ENCODE measurements around the gene PIP5K1C. TPM values are rescaled to one million over a fixed set of nuclear protein-coding genes. Genes with fewer than 3 reads are reported as not detected.

The PIP5K1C gene
- total RNA-seq, 1 experiment from 2014 or later: 26.9 TPM

DNA sequence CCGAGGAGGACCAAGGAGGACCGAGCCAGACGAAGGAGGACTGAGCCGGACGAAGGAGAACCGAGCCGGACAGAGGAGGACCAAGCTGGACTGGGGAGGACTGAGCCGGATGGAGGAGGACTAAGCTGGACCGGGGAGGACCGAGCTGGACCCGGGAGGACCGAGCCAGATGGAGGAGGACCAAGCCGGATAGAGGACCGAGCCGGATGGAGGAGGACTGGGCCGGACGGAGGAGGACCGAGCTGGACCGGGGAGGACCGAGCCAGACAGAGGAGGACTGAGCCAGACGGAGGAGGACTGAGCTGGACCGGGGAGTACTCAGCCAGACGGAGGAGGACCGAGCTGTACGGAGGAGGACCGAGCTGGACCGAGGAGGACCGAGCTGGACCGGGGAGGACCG, 3.2 kb downstream of the PIP5K1C start:
- RAD21 ChIA-PET (ENCODE audit: low non-redundant PET in 1 of 2, low total read pairs in 2 of 2, uncharacterized antibody in 2 of 2, unreplicated experiment in 2 of 2): no interaction called here
- Histone ChIP-seq H3K9me3 (ENCODE audit: control insufficient read depth in 1 of 2, insufficient read depth in 1 of 2, low read depth in 1 of 2, low read length in 2 of 2) (no peaks in the 10 kb centered on the region), H4K20me1 (ENCODE audit: insufficient read depth) (no peaks in the 10 kb centered on the region), H3K9ac (ENCODE audit: low read length) (no peak overlapping the region), H2AFZ (ENCODE audit: low read depth, low read length, poor library complexity, severe bottlenecking) (no peak overlapping the region), H3K4me2 (ENCODE audit: low read length) (no peak overlapping the region), H3K79me2 (ENCODE audit: insufficient read depth, low read length) (peaks cover 62% of the 10 kb centered on the region), H3K4me3 (replicated peaks in 1 of 2; ENCODE audit: low read depth in 1 of 2, low read length in 2 of 2) (no peak overlapping the region), H3K27ac (ENCODE audit: low read depth, low read length) (no peak overlapping the region), H3K9me2 (ENCODE audit: insufficient read depth) (no peaks in the 10 kb centered on the region), H3K27me3 (ENCODE audit: insufficient read depth, low read length) (no peaks in the 10 kb centered on the region), H3K4me1 (ENCODE audit: control insufficient read depth in 1 of 2, insufficient read depth in 2 of 2, low read length in 2 of 2) (peaks cover 2 to 16% of the 10 kb centered on the region in 2 experiments; a peak in 2 of 4 replicates), H3K36me3 (ENCODE audit: control insufficient read depth in 1 of 2, insufficient read depth in 2 of 2, low read length in 2 of 2) (no peaks in the 10 kb centered on the region; a peak in 1 of 4 replicates)
- no peak for DNase-seq (ENCODE audit: low read depth, low spot score)
- TF ChIP-seq ELF1 (IDR thresholded peaks at IDR 0.05; ENCODE audit: borderline replicate concordance, low read depth): no peak
- TF ChIP-seq CBX3 (IDR thresholded peaks at IDR 0.05; ENCODE audit: low read depth): no peak
- no peak for TF ChIP-seq POLR2A (IDR thresholded peaks at IDR 0.05; ENCODE audit: borderline replicate concordance, extremely low read depth, insufficient read depth, insufficient read length)
- TF ChIP-seq POLR2AphosphoS5 (IDR thresholded peaks at IDR 0.05; ENCODE audit: low read depth, low read length): no peak
- CTCF ChIA-PET: interaction anchor here (1.2 kb wide), 1 partner anchor 22 kb away, joined by 3 read pairs; no protein-coding TSS in a partner anchor
- no TSS peak for BruUV-seq (replicated peaks)
- POLR2A ChIA-PET: no interaction called here
- no peak for ATAC-seq
- intact Hi-C loops (cut with micrococcal nuclease): no loop called here

DNA sequence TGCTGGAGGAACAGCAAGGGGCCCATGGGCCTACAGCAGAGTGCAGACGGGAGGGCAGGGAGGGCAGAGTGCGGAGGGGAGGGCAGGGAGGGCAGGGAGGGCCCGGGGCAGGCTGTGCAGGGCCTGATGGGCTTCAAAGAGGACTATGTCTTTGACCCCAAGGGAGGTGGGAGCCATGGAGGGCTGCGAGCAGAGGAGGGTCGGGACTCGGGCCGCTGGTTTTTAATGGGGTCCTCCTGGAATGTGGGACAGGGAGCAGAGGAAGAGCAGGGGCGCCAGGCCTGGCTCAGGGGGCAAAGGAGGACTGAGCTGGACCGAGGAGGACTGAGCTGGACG, 3.6 kb downstream of the PIP5K1C start:
- Histone ChIP-seq H4K20me1 (ENCODE audit: insufficient read depth) (no peaks in the 10 kb centered on the region), H3K36me3 (ENCODE audit: control insufficient read depth in 1 of 2, insufficient read depth in 2 of 2, low read length in 2 of 2) (no peaks in the 10 kb centered on the region; a peak in 1 of 4 replicates), H3K4me2 (ENCODE audit: low read length) (no peak overlapping the region), H3K9ac (ENCODE audit: low read length) (no peak overlapping the region), H3K9me2 (ENCODE audit: insufficient read depth) (no peaks in the 10 kb centered on the region), H2AFZ (ENCODE audit: low read depth, low read length, poor library complexity, severe bottlenecking) (no peak overlapping the region), H3K4me3 (replicated peaks in 1 of 2; ENCODE audit: low read depth in 1 of 2, low read length in 2 of 2) (no peak overlapping the region), H3K79me2 (ENCODE audit: insufficient read depth, low read length) (peaks cover 66% of the 10 kb centered on the region), H3K27me3 (ENCODE audit: insufficient read depth, low read length) (no peaks in the 10 kb centered on the region), H3K4me1 (ENCODE audit: control insufficient read depth in 1 of 2, insufficient read depth in 2 of 2, low read length in 2 of 2) (peaks cover 2 to 16% of the 10 kb centered on the region in 2 experiments; a peak in 2 of 4 replicates), H3K27ac (ENCODE audit: low read depth, low read length) (no peak overlapping the region), H3K9me3 (ENCODE audit: control insufficient read depth in 1 of 2, insufficient read depth in 1 of 2, low read depth in 1 of 2, low read length in 2 of 2) (no peaks in the 10 kb centered on the region)
- ATAC-seq (no peak), DNase-seq (ENCODE audit: low read depth, low spot score) (no peak)
- intact Hi-C loops (cut with micrococcal nuclease): no loop called here
- RAD21 ChIA-PET (ENCODE audit: low non-redundant PET in 1 of 2, low total read pairs in 2 of 2, uncharacterized antibody in 2 of 2, unreplicated experiment in 2 of 2): no interaction called here
- CTCF ChIA-PET: interaction anchor here (1.2 kb wide), 1 partner anchor 22 kb away, joined by 3 read pairs; no protein-coding TSS in a partner anchor
- POLR2A ChIA-PET: no interaction called here
- TF ChIP-seq, protein P1, sequence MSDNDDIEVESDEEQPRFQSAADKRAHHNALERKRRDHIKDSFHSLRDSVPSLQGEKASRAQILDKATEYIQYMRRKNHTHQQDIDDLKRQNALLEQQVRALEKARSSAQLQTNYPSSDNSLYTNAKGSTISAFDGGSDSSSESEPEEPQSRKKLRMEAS (IDR thresholded peaks at IDR 0.05): no peak
- TF ChIP-seq POLR2A (IDR thresholded peaks at IDR 0.05; ENCODE audit: borderline replicate concordance, extremely low read depth, insufficient read depth, insufficient read length) (no peak), POLR2AphosphoS5 (IDR thresholded peaks at IDR 0.05; ENCODE audit: low read depth, low read length) (no peak), EZH2 (IDR thresholded peaks at IDR 0.05) (no peak), EZH2phosphoT487 (IDR thresholded peaks at IDR 0.05; ENCODE audit: borderline replicate concordance) (no peak)
- TF ChIP-seq, protein P2, sequence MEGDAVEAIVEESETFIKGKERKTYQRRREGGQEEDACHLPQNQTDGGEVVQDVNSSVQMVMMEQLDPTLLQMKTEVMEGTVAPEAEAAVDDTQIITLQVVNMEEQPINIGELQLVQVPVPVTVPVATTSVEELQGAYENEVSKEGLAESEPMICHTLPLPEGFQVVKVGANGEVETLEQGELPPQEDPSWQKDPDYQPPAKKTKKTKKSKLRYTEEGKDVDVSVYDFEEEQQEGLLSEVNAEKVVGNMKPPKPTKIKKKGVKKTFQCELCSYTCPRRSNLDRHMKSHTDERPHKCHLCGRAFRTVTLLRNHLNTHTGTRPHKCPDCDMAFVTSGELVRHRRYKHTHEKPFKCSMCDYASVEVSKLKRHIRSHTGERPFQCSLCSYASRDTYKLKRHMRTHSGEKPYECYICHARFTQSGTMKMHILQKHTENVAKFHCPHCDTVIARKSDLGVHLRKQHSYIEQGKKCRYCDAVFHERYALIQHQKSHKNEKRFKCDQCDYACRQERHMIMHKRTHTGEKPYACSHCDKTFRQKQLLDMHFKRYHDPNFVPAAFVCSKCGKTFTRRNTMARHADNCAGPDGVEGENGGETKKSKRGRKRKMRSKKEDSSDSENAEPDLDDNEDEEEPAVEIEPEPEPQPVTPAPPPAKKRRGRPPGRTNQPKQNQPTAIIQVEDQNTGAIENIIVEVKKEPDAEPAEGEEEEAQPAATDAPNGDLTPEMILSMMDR (IDR thresholded peaks at IDR 0.05 in 2 of 3, conservative IDR thresholded peaks at IDR 0.05 in 1 of 3; ENCODE audit: borderline replicate concordance in 1 of 3, insufficient read depth in 1 of 3, low read depth in 2 of 3, low read length in 2 of 3): no peak
- TF ChIP-seq, protein P3, sequence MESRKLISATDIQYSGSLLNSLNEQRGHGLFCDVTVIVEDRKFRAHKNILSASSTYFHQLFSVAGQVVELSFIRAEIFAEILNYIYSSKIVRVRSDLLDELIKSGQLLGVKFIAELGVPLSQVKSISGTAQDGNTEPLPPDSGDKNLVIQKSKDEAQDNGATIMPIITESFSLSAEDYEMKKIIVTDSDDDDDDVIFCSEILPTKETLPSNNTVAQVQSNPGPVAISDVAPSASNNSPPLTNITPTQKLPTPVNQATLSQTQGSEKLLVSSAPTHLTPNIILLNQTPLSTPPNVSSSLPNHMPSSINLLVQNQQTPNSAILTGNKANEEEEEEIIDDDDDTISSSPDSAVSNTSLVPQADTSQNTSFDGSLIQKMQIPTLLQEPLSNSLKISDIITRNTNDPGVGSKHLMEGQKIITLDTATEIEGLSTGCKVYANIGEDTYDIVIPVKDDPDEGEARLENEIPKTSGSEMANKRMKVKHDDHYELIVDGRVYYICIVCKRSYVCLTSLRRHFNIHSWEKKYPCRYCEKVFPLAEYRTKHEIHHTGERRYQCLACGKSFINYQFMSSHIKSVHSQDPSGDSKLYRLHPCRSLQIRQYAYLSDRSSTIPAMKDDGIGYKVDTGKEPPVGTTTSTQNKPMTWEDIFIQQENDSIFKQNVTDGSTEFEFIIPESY (IDR thresholded peaks at IDR 0.05; ENCODE audit: extremely low read depth, insufficient replicate concordance, low read length): no peak
- no TSS peak for BruUV-seq (replicated peaks)
